Prostate gland (tissue), 2 donors: Measurements from ENCODE around the gene WWOX. TPM values are rescaled to one million over a fixed set of nuclear protein-coding genes. Genes with fewer than 3 reads are reported as not detected.

Experiments used
- DNase-seq: peaks from one replicate; pipeline ENCODE4 v3.0.0-alpha.2; 2019; ENCODE audit warnings: low spot score
- H3K27ac ChIP-seq, 2 donors: fragments of 200-600 bp; sonication (generic); 2 replicates each; pipeline ENCODE4 v1.5.1; 2017 to 2019
- H3K27me3 ChIP-seq: fragments of 200-600 bp; sonication (generic); replicated peaks from 2 replicates; pipeline ENCODE4 v1.5.1; 2019; ENCODE audit not compliant: insufficient read depth
- H3K36me3 ChIP-seq, 2 donors: fragments of 200-600 bp; sonication (generic); 1 replicate in 1 of 2; 2 replicates in 1 of 2; pipeline versions ENCODE4 v1.5.1 to v1.8.1; 2017 to 2019
- H3K4me1 ChIP-seq: fragments of 200-600 bp; sonication (generic); replicated peaks from 2 replicates; pipeline ENCODE4 v1.5.1; 2019
- H3K4me3 ChIP-seq, 2 donors: fragments of 200-600 bp; sonication (generic); 2 replicates each; pipeline ENCODE4 v1.5.1; 2017 to 2019
- H3K9me3 ChIP-seq: fragments of 200-600 bp; sonication (generic); 2 replicates; pipeline ENCODE4 v1.5.1; 2017
- CTCF ChIP-seq, 4 experiments: fragments of 200-600 bp in 2 of 4; fragments of 450-650 bp in 2 of 4; sonication (generic) in 2 of 4; IDR thresholded peaks; 1 replicate in 3 of 4; 2 replicates in 1 of 4; pipeline ENCODE4 v1.5.1; 2016 to 2019; ENCODE audit warnings: antibody characterized with exemption in 4 of 4, mild to moderate bottlenecking in 2 of 4, moderate library complexity in 2 of 4
- POLR2A ChIP-seq: fragments of 450-650 bp; IDR thresholded peaks from one replicate; pipeline ENCODE4 v1.6.1; 2016; ENCODE audit warnings: antibody characterized with exemption, mild to moderate bottlenecking
- POLR2AphosphoS5 ChIP-seq: sonication (generic); formaldehyde crosslinking; IDR thresholded peaks from one replicate; pipeline ENCODE4 v1.6.1; 2017; ENCODE audit warnings: antibody characterized with exemption
- WGBS: methylation state at CpG from one replicate; pipeline ENCODE4 v1.1.5; 2018; 5-methylcytosine and 5-hydroxymethylcytosine counted together
- intact Hi-C: fragments of 100-400 bp; cut with DNase I; formaldehyde crosslinking; loops from one replicate; pipeline ENCODE4 v1.14.2; 2022
- total RNA-seq, 2 donors: library from RNA; depleted of rRNA; stranded (reverse); fragments of >200 nt; gene quantifications; one replicate each; pipeline ENCODE4 v1.1.0, GENCODE V29; 2016

WWOX gene
- total RNA-seq, 2 donors from 2014 or later, result 93.2 to 99.4 TPM

- intact Hi-C loops, result no loop called here
- H3K27me3 ChIP-seq, result no peaks in the 10 kb centered on the region
Measured at GRCh38 chr16:78740269-78740668, 640.8 kb downstream of the WWOX start.

GRCh38 chr16:78742501-78743283 is 643.2 kb downstream of the WWOX start:
- no peaks in the 10 kb centered on the region for H3K9me3 ChIP-seq
- H3K27me3 ChIP-seq, result no peaks in the 10 kb centered on the region
- no peak for DNase-seq
- H3K4me3 ChIP-seq, result no peak overlapping the region
- peaks cover 5% of the 10 kb centered on the region for H3K4me1 ChIP-seq
- H3K27ac ChIP-seq, result no peak overlapping the region
- H3K36me3 ChIP-seq, result no peaks in the 10 kb centered on the region
- intact Hi-C loops, result no loop called here
- WGBS, result 94% methylated on average over 21 of the region's 21 CpGs
- TF ChIP-seq POLR2AphosphoS5, result no peak
- TF ChIP-seq POLR2A, result no peak
- no peak for TF ChIP-seq CTCF (IDR thresholded peaks at IDR 0.05)

More at GRCh38 chr16:78740269-78740668, 640.8 kb downstream of the WWOX start:
- no peak for DNase-seq
- Histone ChIP-seq H3K4me1 (peaks cover 5% of the 10 kb centered on the region), H3K4me3 (no peak overlapping the region), H3K27ac (no peak overlapping the region), H3K36me3 (no peaks in the 10 kb centered on the region), H3K9me3 (no peaks in the 10 kb centered on the region)
- 94% methylated on average over 12 of the region's 12 CpGs for WGBS
- TF ChIP-seq POLR2AphosphoS5 (no peak), POLR2A (no peak), CTCF (IDR thresholded peaks at IDR 0.05) (no peak)

GRCh38 chr16:78743556-78743955 is 644.1 kb downstream of the WWOX start:
- no peak for DNase-seq
- peaks cover 5% of the 10 kb centered on the region for H3K4me1 ChIP-seq
- no peaks in the 10 kb centered on the region for H3K36me3 ChIP-seq
- 92% methylated on average over 4 of the region's 4 CpGs for WGBS
- intact Hi-C loops, result no loop called here
- H3K27me3 ChIP-seq, result no peaks in the 10 kb centered on the region
- no peaks in the 10 kb centered on the region for H3K9me3 ChIP-seq
- H3K4me3 ChIP-seq, result no peak overlapping the region
- TF ChIP-seq POLR2A (no peak), CTCF (IDR thresholded peaks at IDR 0.05) (no peak), POLR2AphosphoS5 (no peak)
- H3K27ac ChIP-seq, result no peak overlapping the region

GRCh38 chr16:78744099-78744498 is 644.6 kb downstream of the WWOX start:
- TF ChIP-seq POLR2AphosphoS5, result peak; percentile 44
- no peak for TF ChIP-seq POLR2A
- Histone ChIP-seq H3K4me3 (no peak overlapping the region), H3K27ac (no peak overlapping the region), H3K27me3 (no peaks in the 10 kb centered on the region), H3K4me1 (peaks cover 5% of the 10 kb centered on the region), H3K9me3 (no peaks in the 10 kb centered on the region), H3K36me3 (no peaks in the 10 kb centered on the region)
- WGBS, result 65% methylated on average over 5 of the region's 5 CpGs
- no peak for DNase-seq
- intact Hi-C loops, result no loop called here

- H3K36me3 ChIP-seq, result no peaks in the 10 kb centered on the region
- intact Hi-C loops, result no loop called here
- peaks cover 5% of the 10 kb centered on the region for H3K4me1 ChIP-seq
- H3K27ac ChIP-seq, result peak overlapping the region; percentile 28 to 40
- no peak for DNase-seq
- no peak for TF ChIP-seq POLR2AphosphoS5
- TF ChIP-seq CTCF (IDR thresholded peaks at IDR 0.05), result no peak
- TF ChIP-seq POLR2A, result no peak
- no peaks in the 10 kb centered on the region for H3K9me3 ChIP-seq
- no peak overlapping the region for H3K4me3 ChIP-seq
- H3K27me3 ChIP-seq, result no peaks in the 10 kb centered on the region
- WGBS, result 47% methylated on average over 3 of the region's 3 CpGs
Measured at GRCh38 chr16:78744796-78745107, 645.3 kb downstream of the WWOX start.
